K562 (cell line): Measurements from ENCODE around the gene SYNE1. TPM values are rescaled to one million over a fixed set of nuclear protein-coding genes. Genes with fewer than 3 reads are reported as not detected.

Source experiments
- ATAC-seq: fragments of 200-7000 bp; cut with Tn5 transposase; 3 replicates; pipeline ENCODE4 v1.9.1; 2020; ENCODE audit warnings: moderate library complexity
- BruUV-seq: library from RNA; stranded (reverse); fragments of 400-500 nt; replicated peaks from 2 replicates; lab custom pipeline; 2021; lab: Mats Ljungman, UMichigan
- CTCF ChIA-PET: fragments of 300-600 bp; formaldehyde crosslinking; extraction: SDS; loops from one replicate; lab custom pipeline; 2021; ENCODE audit warnings: low intra/inter-chr PET ratio; lab: Yijun Ruan, JAX
- POLR2A ChIA-PET: fragments of 300-600, 350-650 bp; sonication (Branson Sonifier 250); formaldehyde crosslinking; extraction: SDS; loops from one replicate; lab custom pipeline; 2021; ENCODE audit warnings: antibody characterized with exemption, inconsistent platforms; lab: Yijun Ruan, JAX
- DNase-seq, 4 experiments: peaks; one replicate each; pipeline versions ENCODE4 v3.0.0 to v3.0.0-alpha.2; 2011 to 2018; ENCODE audit warnings: low spot score in 3 of 4, mixed read lengths in 3 of 4; ENCODE audit errors: extremely low read depth in 1 of 4
- FAIRE-seq: peaks from 2 replicates; lab custom pipeline; 2011; peaks lifted over from hg19 to GRCh38; lab: Jason Lieb, UNC
- H2AFZ ChIP-seq: 2 replicates; pipeline ENCODE4 v1.6.0; 2011; ENCODE audit warnings: low read depth, low read length, control low read depth, inconsistent platforms
- H3K27ac ChIP-seq: fragments of 200-600 bp; 3 replicates; pipeline ENCODE4 v1.8.0; 2011; ENCODE audit warnings: low read depth, mild to moderate bottlenecking, control low read depth, inconsistent platforms, low read length, moderate library complexity, mixed read lengths; ENCODE audit errors: extremely low read depth
- H3K27me3 ChIP-seq, 2 experiments: fragments of 300-600 bp in 1 of 2; 2 replicates in 1 of 2; 3 replicates in 1 of 2; pipeline versions ENCODE4 v1.6.0 to v1.8.0; 2011; ENCODE audit warnings: inconsistent platforms in 2 of 2, low read length in 2 of 2, mild to moderate bottlenecking in 1 of 2, mixed read lengths in 1 of 2, moderate library complexity in 1 of 2; ENCODE audit not compliant: control insufficient read depth in 2 of 2, insufficient read depth in 2 of 2
- H3K36me3 ChIP-seq: fragments of 300-600 bp; 3 replicates; pipeline ENCODE4 v1.8.0; 2011; ENCODE audit warnings: mild to moderate bottlenecking, low read length, inconsistent platforms; ENCODE audit not compliant: control insufficient read depth, insufficient read depth
- H3K4me1 ChIP-seq, 2 experiments: fragments of 200-600 bp in 1 of 2; replicated peaks in 1 of 2; 2 replicates in 1 of 2; 3 replicates in 1 of 2; pipeline versions ENCODE4 v1.5.1 to v1.8.0; 2011; ENCODE audit warnings: inconsistent platforms in 2 of 2, low read length in 2 of 2, mild to moderate bottlenecking in 1 of 2, mixed read lengths in 1 of 2, moderate library complexity in 1 of 2; ENCODE audit not compliant: control insufficient read depth in 2 of 2, insufficient read depth in 2 of 2
- H3K4me2 ChIP-seq: 2 replicates; pipeline ENCODE4 v1.6.1; 2011; ENCODE audit warnings: low read length, control low read depth, inconsistent platforms, mixed read lengths; ENCODE audit not compliant: insufficient read depth
- H3K4me3 ChIP-seq: fragments of 200-600 bp; sonication (generic), shearing (Covaris generic); 2 replicates; pipeline ENCODE4 v1.5.1; 2016; ENCODE audit warnings: control low read depth, inconsistent platforms
- H3K79me2 ChIP-seq: fragments of 200-600 bp; 3 replicates; pipeline ENCODE4 v1.8.0; 2011; ENCODE audit warnings: low read length, inconsistent platforms; ENCODE audit not compliant: control insufficient read depth, insufficient read depth
- H3K9ac ChIP-seq, 2 experiments: 2 replicates each; pipeline versions ENCODE4 v1.6.0 to v1.6.1; 2011; ENCODE audit warnings: low read depth in 2 of 2, low read length in 2 of 2, control low read depth in 1 of 2, inconsistent platforms in 1 of 2, mild to moderate bottlenecking in 1 of 2, mixed read lengths in 1 of 2; ENCODE audit not compliant: insufficient read depth in 1 of 2
- H3K9me1 ChIP-seq: one replicate; pipeline ENCODE4 v1.6.0; 2011; ENCODE audit warnings: inconsistent platforms, mild to moderate bottlenecking, low read length, moderate library complexity; ENCODE audit not compliant: control insufficient read depth, insufficient read depth
- H3K9me3 ChIP-seq: replicated peaks from 2 replicates; pipeline ENCODE4 v1.5.1; 2011; ENCODE audit warnings: low read depth, low read length, inconsistent platforms; ENCODE audit not compliant: control insufficient read depth, insufficient read depth
- H4K20me1 ChIP-seq: replicated peaks from 2 replicates; pipeline ENCODE4 v1.6.1; 2011; ENCODE audit warnings: low read length, inconsistent platforms, mixed read lengths; ENCODE audit not compliant: control insufficient read depth, insufficient read depth
- KLF16 ChIP-seq: IDR thresholded peaks from 2 replicates; pipeline ENCODE4 v1.6.1; 2016; ENCODE audit warnings: antibody characterized with exemption
- NFIX ChIP-seq: fragments of 250-450 bp; sonication (Bioruptor Pico); IDR thresholded peaks from 2 replicates; pipeline ENCODE4 v1.4.0; 2020; ENCODE audit warnings: low read depth, mild to moderate bottlenecking, moderate library complexity
- NKRF ChIP-seq: fragments of 450-650 bp; IDR thresholded peaks from 2 replicates; pipeline ENCODE4 v1.6.1; 2016; ENCODE audit warnings: borderline replicate concordance
- RBM14 ChIP-seq: fragments of 200-400 bp; formaldehyde crosslinking; IDR thresholded peaks from 2 replicates; pipeline ENCODE4 v1.6.1; 2018; ENCODE audit warnings: low read depth, mild to moderate bottlenecking, low read length, moderate library complexity, borderline replicate concordance; ENCODE audit not compliant: insufficient read depth
- SP1 ChIP-seq: sonication (generic); formaldehyde crosslinking; IDR thresholded peaks from 2 replicates; pipeline ENCODE4 v1.8.1; 2022; ENCODE audit warnings: mild to moderate bottlenecking, missing genetic modification reagents
- TAF15 ChIP-seq: fragments of 200-400 bp; formaldehyde crosslinking; IDR thresholded peaks from 2 replicates; pipeline ENCODE4 v1.6.1; 2017; ENCODE audit warnings: mild to moderate bottlenecking, low read depth, low read length, moderate library complexity
- TRIM28 ChIP-seq: fragments of 450-650 bp; IDR thresholded peaks from 2 replicates; pipeline ENCODE4 v1.6.1; 2017
- U2AF2 ChIP-seq: fragments of 200-400 bp; formaldehyde crosslinking; optimal IDR thresholded peaks from 2 replicates; pipeline ENCODE3; 2017; ENCODE audit warnings: low read depth, mild to moderate bottlenecking, low read length
- ZBTB1 ChIP-seq: sonication (generic); formaldehyde crosslinking; IDR thresholded peaks from 2 replicates; pipeline ENCODE4 v1.8.1; 2023; ENCODE audit warnings: missing genetic modification reagents, low read depth, mild to moderate bottlenecking, borderline replicate concordance
- ZC3H4 ChIP-seq: sonication (generic); formaldehyde crosslinking; IDR thresholded peaks from 2 replicates; pipeline ENCODE4 v1.9.0; 2021; ENCODE audit warnings: missing genetic modification reagents, borderline replicate concordance
- ZNF184 ChIP-seq: sonication (generic); formaldehyde crosslinking; IDR thresholded peaks from 2 replicates; pipeline ENCODE4 v1.5.0; 2020; ENCODE audit warnings: missing genetic modification reagents
- WGBS: fragments of 100-300 bp; shearing (Covaris generic); methylation state at CpG from one replicate; pipeline ENCODE4 v1.1.6; 2016; ENCODE audit warnings: low coverage, mixed read lengths; ENCODE audit not compliant: insufficient coverage; ENCODE audit errors: missing lambda C conversion rate; 5-methylcytosine and 5-hydroxymethylcytosine counted together
- in situ Hi-C: fragments of 300-500 bp; cut with MboI; formaldehyde crosslinking; loops from 4 replicates; pipeline ENCODE4 v1.15.0; 2018; ENCODE audit warnings: inconsistent platforms, mixed read lengths
- intact Hi-C: fragments of 100-400 bp; cut with micrococcal nuclease; formaldehyde crosslinking; loops from 2 replicates; pipeline ENCODE4 v1.14.2; 2022
- polyA plus RNA-seq, 8 experiments: library from polyadenylated mRNA; depleted of rRNA in 4 of 8; stranded (reverse) in 5 of 8; unstranded in 3 of 8; fragments of >200 nt; fragmentation: Nextera tagmentation in 2 of 8; fragmentation: Illumina TruSeq in 1 of 8; extraction: Ambion mirVana in 2 of 8; extraction: Trizol in 1 of 8; gene quantifications; 2 replicates each; pipeline versions ENCODE4 v1.2.1 to v1.2.3, GENCODE V29; 2011 to 2014; ENCODE audit warnings: inconsistent platforms in 1 of 8, missing spikeins in 1 of 8
- total RNA-seq, 7 experiments: library from RNA; depleted of rRNA in 6 of 7; stranded (reverse); fragments of >200 nt in 6 of 7; fragmentation: Illumina TruSeq in 2 of 7; extraction: Trizol in 2 of 7; gene quantifications; 2 replicates each; pipeline versions ENCODE4 v1.2.1 to v1.2.3, GENCODE V29; 2011 to 2021; ENCODE audit warnings: low replicate concordance in 1 of 7

The SYNE1 gene
- total and polyA plus RNA-seq, 9 of the 15 experiments (the other 6 are each of a cell fraction or from before 2014, with no cell fraction given) = under 0.01 to 0.42 (median 0.08) TPM; not detected in 1

- WGBS = 0% methylated on average over 3 of the region's 3 CpGs
- TF ChIP-seq ZC3H4 (no peak), U2AF2 (no peak), NKRF (no peak), TRIM28 (no peak), ZBTB1 (no peak), RBM14 (no peak), ZNF184 (CRISPR knock-in tag) (no peak), NFIX (CRISPR knock-in tag) (no peak), TAF15 (no peak), SP1 (CRISPR knock-in tag) (no peak), KLF16 (no peak)
- TF ChIP-seq, all 486 proteins: peak for 0
- H3K36me3 ChIP-seq = no peaks in the 10 kb centered on the region
- no peak overlapping the region for H3K9ac ChIP-seq
- no peak for ATAC-seq
- DNase-seq = no peak
- ChIA-PET CTCF (no interaction called here), POLR2A (interaction anchor here (0.6 to 0.7 kb wide), 2 partner anchors 48 to 678 kb away, joined by 3 read pairs; no protein-coding TSS in a partner anchor)
- H3K9me3 ChIP-seq = no peaks in the 10 kb centered on the region
- H2AFZ ChIP-seq = no peak overlapping the region
- peaks cover 0 to 8% of the 10 kb centered on the region in 2 experiments; a peak in 2 of 5 replicates for H3K4me1 ChIP-seq
- no peak for FAIRE-seq
- H3K79me2 ChIP-seq = no peaks in the 10 kb centered on the region
- H3K4me3 ChIP-seq = no peak overlapping the region
- H4K20me1 ChIP-seq = no peaks in the 10 kb centered on the region
- BruUV-seq = no TSS peak
- H3K4me2 ChIP-seq = no peak overlapping the region
- H3K27ac ChIP-seq = no peak overlapping the region
- no peaks in the 10 kb centered on the region for H3K27me3 ChIP-seq
- intact Hi-C loops = no loop called here
- in situ Hi-C loops = no loop called here
- no peaks in the 10 kb centered on the region for H3K9me1 ChIP-seq
These were observed 338.1 kb downstream of the SYNE1 start for GRCh38 chr6:152298848-152299735.
